HUES64 (cell line): Measurements from ENCODE around the gene CDC42BPA.
"Not testable (repeated sequence)": the region's sequence is repeated elsewhere in the genome, so short reads cannot be mapped to it uniquely, and the experiment has no call there.

Experiments used
- H3K27ac ChIP-seq: 2 replicates; pipeline ENCODE4 v1.7.0; 2013; ENCODE audit warnings: low read depth, low read length, inconsistent platforms
- H3K27me3 ChIP-seq: 2 replicates; pipeline ENCODE4 v1.6.1; 2013; ENCODE audit warnings: mild to moderate bottlenecking, low read length; ENCODE audit not compliant: insufficient read depth
- H3K36me3 ChIP-seq: 2 replicates; pipeline ENCODE4 v1.6.1; 2013; ENCODE audit warnings: mild to moderate bottlenecking, low read length; ENCODE audit not compliant: insufficient read depth
- H3K4me1 ChIP-seq: 2 replicates; pipeline ENCODE4 v1.6.1; 2013; ENCODE audit warnings: mild to moderate bottlenecking, low read length, moderate library complexity; ENCODE audit not compliant: insufficient read depth
- H3K4me3 ChIP-seq: 2 replicates; pipeline ENCODE4 v1.5.1; 2013; ENCODE audit warnings: mild to moderate bottlenecking, low read length, moderate library complexity
- H3K9ac ChIP-seq: 2 replicates; pipeline ENCODE4 v1.6.1; 2013; ENCODE audit warnings: mild to moderate bottlenecking, low read depth, low read length
- H3K9me3 ChIP-seq: 2 replicates; pipeline ENCODE4 v1.6.1; 2013; ENCODE audit warnings: low read depth, low read length; ENCODE audit not compliant: insufficient read depth
- WGBS: fragments of 150-250, 120-280 bp; methylation state at CpG from one replicate; pipeline ENCODE4 v1.1.7; 2013; ENCODE audit warnings: missing lambda C conversion rate; 5-methylcytosine and 5-hydroxymethylcytosine counted together

Gene CDC42BPA

DNA sequence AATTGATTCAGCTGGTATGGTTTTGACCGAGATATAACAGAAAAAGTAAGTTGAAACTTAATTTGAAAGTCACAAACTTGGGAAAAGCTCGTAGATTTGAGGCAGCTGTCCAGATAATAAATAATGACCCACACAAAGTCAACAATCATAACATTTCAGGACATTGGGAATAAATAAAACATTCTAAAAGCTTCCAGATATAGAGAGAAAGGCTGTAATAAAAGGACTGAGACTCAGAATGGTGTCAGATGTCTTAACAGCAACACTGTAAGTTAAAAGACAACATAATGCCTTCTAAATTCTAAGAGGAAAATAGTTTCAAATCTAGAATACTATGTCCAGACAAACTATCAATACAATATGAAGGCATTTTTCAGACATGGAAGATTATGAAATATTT is 163.3 kb downstream of the CDC42BPA start:
- WGBS = 100% methylated on average over 2 of the region's 2 CpGs
- Histone ChIP-seq H3K27ac (no peak overlapping the region), H3K4me1 (no peaks in the 10 kb centered on the region), H3K27me3 (no peaks in the 10 kb centered on the region), H3K4me3 (no peak overlapping the region), H3K36me3 (peaks cover 9% of the 10 kb centered on the region), H3K9ac (no peak overlapping the region), H3K9me3 (no peaks in the 10 kb centered on the region)

DNA sequence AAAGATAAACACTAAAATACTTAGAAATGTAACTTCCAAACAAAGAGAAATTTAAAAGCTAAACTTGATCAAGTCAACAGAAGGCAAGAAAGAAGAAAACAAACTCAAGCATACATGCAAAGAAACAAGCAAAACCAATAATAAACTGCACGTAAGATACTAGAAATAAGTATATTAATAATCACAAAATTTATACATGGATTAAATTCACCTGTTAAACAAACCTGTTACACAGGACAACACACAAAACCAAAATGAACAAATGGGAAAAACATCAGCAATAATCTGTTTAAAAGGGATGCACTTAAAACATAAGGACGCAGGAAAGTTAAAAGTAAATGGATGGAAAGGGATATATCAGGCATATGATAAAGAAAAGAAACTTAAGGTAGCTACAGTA is 165.8 kb downstream of the CDC42BPA start:
- Histone ChIP-seq H3K4me3 (no peak overlapping the region), H3K36me3 (no peaks in the 10 kb centered on the region), H3K4me1 (no peaks in the 10 kb centered on the region), H3K9ac (no peak overlapping the region), H3K27me3 (no peaks in the 10 kb centered on the region), H3K27ac (no peak overlapping the region), H3K9me3 (no peaks in the 10 kb centered on the region)
- no CpG with 5 or more reads among the region's 2 CpGs for WGBS

DNA sequence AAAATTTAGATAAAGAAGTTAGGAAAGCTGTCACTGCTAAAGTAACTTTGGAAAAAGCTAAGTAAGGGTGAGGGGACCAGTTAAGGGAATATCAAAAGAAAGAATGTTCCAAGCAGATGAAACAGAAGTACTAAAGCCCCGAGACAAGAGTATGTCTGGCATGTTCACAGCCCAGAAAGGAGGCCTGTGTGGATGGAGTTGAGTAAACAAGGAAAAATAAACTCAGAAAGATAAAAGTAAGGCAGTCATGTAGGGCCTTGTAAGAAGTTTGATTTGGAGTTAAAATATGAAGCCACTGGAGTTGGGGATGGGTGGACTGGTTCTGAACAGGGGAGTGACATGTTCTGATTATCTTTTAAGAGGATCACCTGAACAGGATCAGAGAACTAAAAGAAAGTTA is 177.9 kb downstream of the CDC42BPA start:
- H3K36me3 ChIP-seq = peaks cover 48% of the 10 kb centered on the region
- H3K9me3 ChIP-seq = no peaks in the 10 kb centered on the region
- no peak overlapping the region for H3K9ac ChIP-seq
- no peak overlapping the region for H3K27ac ChIP-seq
- WGBS = 80% methylated on average over 1 of the region's 1 CpG
- no peak overlapping the region for H3K4me3 ChIP-seq
- H3K27me3 ChIP-seq = no peaks in the 10 kb centered on the region
- peaks cover 27% of the 10 kb centered on the region for H3K4me1 ChIP-seq

DNA sequence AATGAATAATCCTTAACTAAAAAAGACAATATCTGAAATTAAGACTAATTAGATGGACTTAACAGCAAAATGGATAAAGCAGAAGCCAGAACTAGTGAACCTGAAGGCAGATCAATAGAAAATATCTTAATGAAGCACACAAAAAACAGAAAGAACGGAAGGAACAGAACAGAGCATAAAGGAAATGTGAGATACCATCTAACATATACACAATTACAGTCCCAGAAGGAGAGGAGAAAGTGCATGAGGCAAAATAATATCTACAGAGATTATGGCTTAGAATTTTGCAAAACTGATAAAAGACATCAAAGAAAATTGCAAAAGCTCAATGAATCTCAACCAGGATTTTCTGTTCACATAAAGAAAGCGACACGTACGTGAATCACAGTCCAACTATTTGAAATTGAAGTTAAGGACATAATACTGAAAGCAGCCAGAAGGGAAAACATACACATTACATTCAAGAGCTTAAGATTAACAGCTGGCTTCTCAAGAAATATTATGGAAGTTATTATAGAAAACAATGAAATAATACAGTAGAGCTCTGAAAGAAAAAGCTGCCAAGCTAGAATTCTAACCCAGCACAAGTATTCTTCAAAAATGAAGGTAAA is 182.0 kb downstream of the CDC42BPA start:
- H3K36me3 ChIP-seq = peaks cover 25% of the 10 kb centered on the region; the same call in 1 of the 2 replicates
- no peaks in the 10 kb centered on the region for H3K9me3 ChIP-seq
- peaks cover 27% of the 10 kb centered on the region for H3K4me1 ChIP-seq
- 95% methylated on average over 3 of the region's 4 CpGs for WGBS
- no peaks in the 10 kb centered on the region for H3K27me3 ChIP-seq
- no peak overlapping the region for H3K9ac ChIP-seq
- H3K27ac ChIP-seq = no peak overlapping the region
- no peak overlapping the region for H3K4me3 ChIP-seq

DNA sequence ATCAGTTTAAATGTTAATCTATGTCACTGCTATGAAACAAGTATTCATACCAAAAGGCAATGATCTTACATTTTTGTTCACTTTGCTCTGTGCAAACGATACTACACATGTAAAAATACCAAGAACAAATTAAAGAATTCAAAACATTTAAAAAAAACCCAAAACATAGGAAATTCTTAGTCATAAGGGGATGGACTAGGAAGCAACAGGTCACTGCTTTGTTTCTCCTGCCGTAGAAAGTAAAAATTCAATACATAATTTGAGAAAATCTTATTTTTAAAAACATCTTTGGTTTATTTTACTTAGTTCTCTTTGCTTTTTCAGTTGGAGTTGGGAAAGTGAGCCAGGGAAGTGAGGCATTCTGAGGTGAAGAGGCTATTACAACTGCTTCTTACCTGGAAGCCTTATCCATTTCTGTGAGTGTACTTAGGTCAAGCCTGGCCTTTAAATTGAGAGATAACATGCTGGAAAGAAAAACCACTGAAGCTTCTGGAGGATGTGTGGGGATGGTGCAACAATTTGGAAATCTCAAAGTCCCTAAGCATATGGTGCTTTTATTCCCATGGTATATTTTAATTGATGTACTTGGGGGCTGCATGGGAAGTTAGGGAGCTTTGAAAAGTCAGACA is 183.5 kb downstream of the CDC42BPA start:
- 90% methylated on average over 1 of the region's 2 CpGs for WGBS

DNA sequence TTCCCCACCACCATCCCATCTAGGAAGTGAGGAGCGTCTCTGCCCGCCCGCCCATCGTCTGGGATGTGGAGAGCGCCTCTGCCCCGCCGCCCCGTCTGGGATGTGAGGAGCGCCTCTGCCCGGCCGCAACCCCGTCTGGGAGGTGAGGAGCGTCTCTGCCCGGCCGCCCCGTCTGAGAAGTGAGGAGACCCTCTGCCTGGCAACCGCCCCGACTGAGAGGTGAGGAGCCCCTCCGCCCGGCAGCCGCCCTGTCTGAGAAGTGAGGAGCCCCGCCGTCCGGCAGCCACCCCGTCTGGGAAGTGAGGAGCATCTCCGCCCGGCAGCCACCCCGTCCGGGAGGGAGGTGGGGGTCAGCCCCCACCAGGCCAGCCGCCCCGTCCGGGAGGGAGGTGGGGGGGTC is 185.6 kb downstream of the CDC42BPA start:
- not testable (repeated sequence) for H3K9ac ChIP-seq, H3K27ac ChIP-seq, H3K4me3 ChIP-seq, H3K4me1 ChIP-seq, H3K27me3 ChIP-seq, H3K9me3 ChIP-seq
- H3K36me3 ChIP-seq = peaks cover 15% of the 10 kb centered on the region
- 98% methylated on average over 29 of the region's 32 CpGs for WGBS

More for the DNA sequence above, 183.5 kb downstream of the CDC42BPA start:
- Histone ChIP-seq H3K36me3 (peaks cover 21% of the 10 kb centered on the region; the same call in 1 of the 2 replicates), H3K27ac (no peak overlapping the region), H3K9ac (no peak overlapping the region), H3K27me3 (no peaks in the 10 kb centered on the region), H3K4me1 (peaks cover 16% of the 10 kb centered on the region), H3K4me3 (no peak overlapping the region), H3K9me3 (no peaks in the 10 kb centered on the region)

GRCh38 chr1:227131193-227131592 is 187.1 kb downstream of the CDC42BPA start:
- WGBS = 91% methylated on average over 3 of the region's 3 CpGs
- Histone ChIP-seq H3K27ac (no peak overlapping the region), H3K4me1 (peaks cover 6% of the 10 kb centered on the region; the same call in 1 of the 2 replicates)

DNA sequence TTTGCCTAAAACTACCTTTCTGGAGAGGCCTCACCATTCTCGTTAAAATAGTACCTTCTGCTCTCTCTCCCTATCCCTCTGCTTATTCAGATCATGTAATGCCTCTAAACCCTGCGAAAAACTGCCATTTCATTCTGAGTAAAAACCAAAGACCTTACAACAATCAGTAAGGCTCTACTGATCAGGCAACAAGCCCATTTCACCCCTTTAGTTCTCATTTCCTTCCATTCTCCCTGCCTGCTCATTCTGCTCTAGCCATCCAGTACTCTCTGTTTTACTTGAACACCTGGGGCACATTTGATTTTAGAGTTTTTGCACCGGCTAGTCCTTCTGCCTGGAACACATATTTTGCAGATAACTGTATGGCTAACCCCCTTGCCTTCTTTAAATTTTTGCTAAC is 190.4 kb downstream of the CDC42BPA start:
- no peaks in the 10 kb centered on the region for H3K9me3 ChIP-seq
- H3K9ac ChIP-seq = no peak overlapping the region
- H3K36me3 ChIP-seq = peaks cover 8% of the 10 kb centered on the region
- WGBS = 95% methylated on average over 3 of the region's 3 CpGs
- no peaks in the 10 kb centered on the region for H3K27me3 ChIP-seq
- peaks cover 23% of the 10 kb centered on the region for H3K4me1 ChIP-seq
- no peak overlapping the region for H3K27ac ChIP-seq
- H3K4me3 ChIP-seq = no peak overlapping the region

More at GRCh38 chr1:227131193-227131592, 187.1 kb downstream of the CDC42BPA start:
- H3K4me3 ChIP-seq = no peak overlapping the region
- H3K36me3 ChIP-seq = peaks cover 11% of the 10 kb centered on the region
- H3K27me3 ChIP-seq = no peaks in the 10 kb centered on the region
- no peak overlapping the region for H3K9ac ChIP-seq
- no peaks in the 10 kb centered on the region for H3K9me3 ChIP-seq

DNA sequence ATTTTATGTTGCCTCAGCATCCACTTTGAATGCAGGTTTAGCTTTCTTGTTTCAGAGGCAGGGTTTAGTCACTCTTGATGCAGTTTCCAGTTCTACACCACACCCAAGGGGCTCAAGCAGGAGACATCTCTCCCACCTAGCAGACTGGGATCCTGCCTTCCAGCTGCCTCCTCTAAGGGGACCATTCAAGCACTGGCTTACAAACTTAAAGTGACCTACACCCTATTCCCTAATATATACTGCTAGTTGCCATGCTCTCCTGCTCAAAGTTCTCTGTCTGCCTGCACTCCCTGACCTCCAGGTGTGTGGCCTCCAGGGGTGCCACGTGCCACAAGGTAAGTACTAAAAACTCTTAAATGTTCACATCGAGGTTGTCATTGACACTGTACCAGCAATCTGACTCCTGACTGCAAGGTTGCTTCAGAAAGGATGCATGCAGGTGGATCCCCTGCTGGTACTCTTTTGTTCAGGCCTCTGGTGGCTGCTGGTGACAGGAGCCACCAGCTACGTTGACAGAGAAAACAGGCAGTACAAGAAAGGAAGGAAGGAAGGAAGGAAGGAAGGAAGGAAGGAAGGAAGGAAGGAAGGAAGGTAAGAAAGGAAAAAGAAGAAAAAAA is 192.3 kb downstream of the CDC42BPA start:
- H3K27me3 ChIP-seq = no peaks in the 10 kb centered on the region
- H3K9ac ChIP-seq = no peak overlapping the region
- H3K36me3 ChIP-seq = peaks cover 8% of the 10 kb centered on the region
- no peaks in the 10 kb centered on the region for H3K9me3 ChIP-seq
- peaks cover 23% of the 10 kb centered on the region for H3K4me1 ChIP-seq
- H3K27ac ChIP-seq = no peak overlapping the region
- WGBS = 42% methylated on average over 3 of the region's 3 CpGs
- no peak overlapping the region for H3K4me3 ChIP-seq

- peaks cover 23% of the 10 kb centered on the region for H3K4me1 ChIP-seq
- H3K4me3 ChIP-seq = no peak overlapping the region
- H3K27ac ChIP-seq = no peak overlapping the region
- H3K27me3 ChIP-seq = no peaks in the 10 kb centered on the region
- 80% methylated on average over 1 of the region's 1 CpG for WGBS
- no peaks in the 10 kb centered on the region for H3K9me3 ChIP-seq
- no peak overlapping the region for H3K9ac ChIP-seq
- peaks cover 11% of the 10 kb centered on the region for H3K36me3 ChIP-seq
These were observed 193.8 kb downstream of the CDC42BPA start for GRCh38 chr1:227124473-227124872.

DNA sequence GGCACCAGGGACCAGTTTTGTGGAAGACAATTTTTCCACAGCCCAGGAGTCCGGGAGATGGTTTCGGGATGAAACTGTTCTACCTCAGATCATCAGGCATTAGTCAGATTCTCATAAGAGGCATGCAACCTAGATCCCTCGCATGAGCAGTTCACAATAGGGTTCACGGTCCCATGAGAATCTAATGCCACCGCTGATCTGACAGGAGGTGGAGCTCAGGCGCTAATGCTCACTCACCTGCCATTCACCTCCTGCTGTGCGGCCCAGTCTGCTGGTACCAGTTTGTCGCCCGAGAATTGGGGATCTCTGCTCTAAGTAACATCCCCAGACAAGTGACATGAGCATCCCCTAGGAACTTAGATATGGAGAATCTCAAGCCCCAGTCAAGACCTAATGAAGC is 197.5 kb downstream of the CDC42BPA start:
- no peak overlapping the region for H3K27ac ChIP-seq
- H3K9ac ChIP-seq = no peak overlapping the region
- no peaks in the 10 kb centered on the region for H3K27me3 ChIP-seq
- H3K4me1 ChIP-seq = peaks cover 14% of the 10 kb centered on the region
- H3K9me3 ChIP-seq = no peaks in the 10 kb centered on the region
- peaks cover 8% of the 10 kb centered on the region; the same call in 1 of the 2 replicates for H3K36me3 ChIP-seq
- 95% methylated on average over 9 of the region's 9 CpGs for WGBS
- no peak overlapping the region for H3K4me3 ChIP-seq
